ENCODE measurements around the gene PTCRA. TPM values are rescaled to one million over a fixed set of nuclear protein-coding genes. Genes with fewer than 3 reads are reported as not detected.
"Not testable (repeated sequence)": the region's sequence is repeated elsewhere in the genome, so short reads cannot be mapped to it uniquely, and the experiment has no call there.

The PTCRA gene
- total RNA-seq, 1 donor from 2014 or later: not detected

DNA sequence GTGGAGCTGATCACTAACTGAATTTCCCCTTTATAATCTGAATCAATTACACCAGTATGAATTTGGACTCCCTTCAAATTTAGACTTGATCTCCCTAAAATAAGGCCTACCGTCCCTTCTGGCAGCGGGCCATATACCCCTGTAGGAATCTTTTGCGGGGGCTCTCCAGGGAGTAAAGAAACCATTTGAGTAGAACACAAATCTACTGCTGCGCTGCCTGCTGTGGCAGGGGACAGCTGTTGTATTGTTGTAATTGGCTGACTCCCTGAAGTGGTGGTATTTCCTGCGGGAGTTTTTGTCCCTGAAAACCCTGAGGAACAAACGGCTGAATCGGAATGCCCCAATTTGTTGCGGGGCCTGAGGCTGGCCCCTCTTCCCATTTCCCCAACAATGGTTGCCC is 16.0 kb upstream of the PTCRA start:
- H3K36me3 Mint-ChIP-seq: no peaks in the 10 kb centered on the region
- peaks cover 24% of the 10 kb centered on the region for H3K4me1 Mint-ChIP-seq (ENCODE audit: unreplicated experiment)
- no peaks in the 10 kb centered on the region for H3K9me3 Mint-ChIP-seq
- H3K27me3 Mint-ChIP-seq: no peaks in the 10 kb centered on the region
- H3K27ac Mint-ChIP-seq: no peak overlapping the region
- DNase-seq (ENCODE audit: extremely low spot score, unreplicated experiment): no peak
- TF ChIP-seq, protein P1, sequence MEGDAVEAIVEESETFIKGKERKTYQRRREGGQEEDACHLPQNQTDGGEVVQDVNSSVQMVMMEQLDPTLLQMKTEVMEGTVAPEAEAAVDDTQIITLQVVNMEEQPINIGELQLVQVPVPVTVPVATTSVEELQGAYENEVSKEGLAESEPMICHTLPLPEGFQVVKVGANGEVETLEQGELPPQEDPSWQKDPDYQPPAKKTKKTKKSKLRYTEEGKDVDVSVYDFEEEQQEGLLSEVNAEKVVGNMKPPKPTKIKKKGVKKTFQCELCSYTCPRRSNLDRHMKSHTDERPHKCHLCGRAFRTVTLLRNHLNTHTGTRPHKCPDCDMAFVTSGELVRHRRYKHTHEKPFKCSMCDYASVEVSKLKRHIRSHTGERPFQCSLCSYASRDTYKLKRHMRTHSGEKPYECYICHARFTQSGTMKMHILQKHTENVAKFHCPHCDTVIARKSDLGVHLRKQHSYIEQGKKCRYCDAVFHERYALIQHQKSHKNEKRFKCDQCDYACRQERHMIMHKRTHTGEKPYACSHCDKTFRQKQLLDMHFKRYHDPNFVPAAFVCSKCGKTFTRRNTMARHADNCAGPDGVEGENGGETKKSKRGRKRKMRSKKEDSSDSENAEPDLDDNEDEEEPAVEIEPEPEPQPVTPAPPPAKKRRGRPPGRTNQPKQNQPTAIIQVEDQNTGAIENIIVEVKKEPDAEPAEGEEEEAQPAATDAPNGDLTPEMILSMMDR (conservative IDR thresholded peaks at IDR 0.05): no peak
- H3K4me3 Mint-ChIP-seq: no peak overlapping the region

DNA sequence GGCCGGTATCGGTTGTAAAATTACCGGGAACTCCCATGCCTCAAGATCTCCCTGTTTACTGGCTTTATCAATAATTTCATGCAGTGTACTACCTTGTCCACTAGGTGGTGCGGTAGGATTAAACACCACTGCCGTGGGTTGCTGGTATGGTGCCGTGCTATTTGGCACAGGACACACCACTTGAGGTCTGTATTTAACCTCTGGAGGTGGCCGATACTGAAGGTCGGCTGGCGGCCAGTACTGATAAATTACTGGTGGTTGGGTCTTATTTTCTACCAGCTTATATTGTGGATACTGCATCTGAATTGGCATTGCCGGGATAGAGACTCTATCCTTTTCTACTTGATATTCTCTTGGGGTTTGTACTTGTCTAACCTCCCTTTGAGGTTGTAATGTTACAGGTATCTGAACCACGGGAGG is 14.3 kb upstream of the PTCRA start:
- H3K27me3 Mint-ChIP-seq: no peaks in the 10 kb centered on the region
- H3K27ac Mint-ChIP-seq: peak overlapping the region; percentile 20
- peaks cover 24% of the 10 kb centered on the region for H3K4me1 Mint-ChIP-seq (ENCODE audit: unreplicated experiment)
- no peak for DNase-seq (ENCODE audit: extremely low spot score, unreplicated experiment)
- H3K4me3 Mint-ChIP-seq: peak overlapping the region; percentile 47
- no peaks in the 10 kb centered on the region for H3K9me3 Mint-ChIP-seq
- TF ChIP-seq, protein P1 (conservative IDR thresholded peaks at IDR 0.05): peak; percentile 89
- no peaks in the 10 kb centered on the region for H3K36me3 Mint-ChIP-seq

DNA sequence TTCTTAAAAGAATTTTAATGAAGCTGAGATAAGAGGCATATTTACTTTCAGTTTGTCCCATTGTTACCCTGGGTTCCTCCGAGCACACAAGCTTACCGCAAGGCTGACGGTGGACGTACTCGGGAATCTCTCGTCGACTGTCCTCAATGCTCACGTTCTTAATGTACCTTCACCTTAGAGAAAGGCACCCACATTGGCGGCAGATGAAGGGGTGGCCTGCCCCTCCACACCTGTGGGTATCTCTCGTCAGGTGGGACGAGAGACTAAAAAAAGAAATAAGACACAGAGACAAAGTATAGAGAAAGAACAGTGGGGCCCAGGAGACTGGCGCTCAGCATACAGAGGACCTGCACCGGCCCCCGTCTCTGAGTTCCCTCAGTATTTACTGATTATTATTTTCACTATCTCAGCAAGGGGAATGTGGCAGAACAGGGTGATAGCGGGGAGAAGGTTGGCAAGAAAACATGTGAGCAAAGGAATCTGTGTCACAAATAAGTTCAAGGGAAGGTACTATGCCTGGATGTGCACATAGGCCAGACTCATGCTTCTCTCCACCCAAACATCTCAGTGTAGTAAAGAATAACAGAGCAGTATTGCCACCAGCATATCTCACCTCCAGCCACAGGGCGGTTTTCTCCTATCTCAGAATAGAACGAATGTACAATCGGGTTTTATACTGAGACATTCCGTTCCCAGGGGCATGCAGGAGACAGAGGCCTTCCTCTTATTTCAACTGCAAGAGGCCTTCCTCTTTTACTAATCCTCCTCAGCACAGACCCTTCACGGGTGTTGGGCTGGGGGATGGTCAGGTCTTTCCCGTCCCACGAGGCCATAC is 13.2 kb upstream of the PTCRA start:
- H3K27ac Mint-ChIP-seq: peak overlapping the region; percentile 57
- H3K27me3 Mint-ChIP-seq; H3K9me3 Mint-ChIP-seq; DNase-seq (ENCODE audit: extremely low spot score, unreplicated experiment); H3K36me3 Mint-ChIP-seq: not testable (repeated sequence)
- H3K4me3 Mint-ChIP-seq: peak overlapping the region; percentile 37
- peaks cover 24% of the 10 kb centered on the region for H3K4me1 Mint-ChIP-seq (ENCODE audit: unreplicated experiment)

DNA sequence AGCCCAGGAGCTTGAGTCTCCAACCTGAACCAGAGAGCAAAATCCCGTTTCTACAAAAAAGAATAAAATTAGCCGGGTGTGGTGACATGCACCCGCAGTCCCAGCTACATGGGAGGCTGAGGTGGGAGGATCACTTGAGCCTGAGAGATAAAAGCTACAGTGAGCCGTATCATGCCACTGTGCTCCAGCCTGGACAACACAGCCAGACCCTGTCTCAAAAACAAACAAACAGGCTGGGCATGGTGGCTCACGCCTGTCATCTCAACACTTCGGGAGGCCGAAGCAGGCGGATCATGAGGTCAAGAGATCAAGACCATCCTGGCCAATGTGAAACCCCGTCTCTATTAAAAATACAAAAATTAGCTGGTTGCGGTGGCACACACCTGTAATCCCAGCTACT is 11.4 kb upstream of the PTCRA start:
- DNase-seq (ENCODE audit: extremely low spot score, unreplicated experiment): no peak
- H3K9me3 Mint-ChIP-seq: no peaks in the 10 kb centered on the region
- no peaks in the 10 kb centered on the region for H3K27me3 Mint-ChIP-seq
- TF ChIP-seq, protein P1 (conservative IDR thresholded peaks at IDR 0.05): no peak
- H3K4me3 Mint-ChIP-seq: no peak overlapping the region
- peaks cover 18% of the 10 kb centered on the region for H3K4me1 Mint-ChIP-seq (ENCODE audit: unreplicated experiment)
- H3K27ac Mint-ChIP-seq: no peak overlapping the region
- H3K36me3 Mint-ChIP-seq: no peaks in the 10 kb centered on the region

DNA sequence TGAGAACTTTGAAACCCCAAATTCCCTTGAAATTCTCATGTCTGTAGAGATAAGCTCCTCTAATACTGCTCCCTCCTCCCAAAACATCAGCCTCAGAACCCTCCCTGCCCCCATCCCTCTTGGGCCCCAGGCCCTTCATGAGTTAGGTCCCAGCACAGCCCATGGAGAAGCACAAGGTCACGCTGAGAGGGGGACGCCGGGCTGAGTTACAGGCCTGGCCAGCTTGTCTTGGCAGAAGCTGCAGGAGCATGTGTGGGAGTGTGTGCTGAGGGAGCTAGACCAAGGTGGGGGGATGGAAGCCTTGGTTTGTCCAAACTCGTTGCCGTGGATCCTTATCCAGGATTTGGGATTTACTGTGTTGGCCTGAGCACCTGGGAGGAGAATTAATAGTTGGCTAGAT is 8.5 kb upstream of the PTCRA start:
- no peak overlapping the region for H3K27ac Mint-ChIP-seq
- DNase-seq (ENCODE audit: extremely low spot score, unreplicated experiment): no peak
- H3K4me1 Mint-ChIP-seq (ENCODE audit: unreplicated experiment): peaks cover 11% of the 10 kb centered on the region
- TF ChIP-seq, protein P1 (conservative IDR thresholded peaks at IDR 0.05): no peak
- H3K36me3 Mint-ChIP-seq: no peaks in the 10 kb centered on the region
- no peaks in the 10 kb centered on the region for H3K9me3 Mint-ChIP-seq
- H3K27me3 Mint-ChIP-seq: peaks cover 4% of the 10 kb centered on the region
- no peak overlapping the region for H3K4me3 Mint-ChIP-seq

DNA sequence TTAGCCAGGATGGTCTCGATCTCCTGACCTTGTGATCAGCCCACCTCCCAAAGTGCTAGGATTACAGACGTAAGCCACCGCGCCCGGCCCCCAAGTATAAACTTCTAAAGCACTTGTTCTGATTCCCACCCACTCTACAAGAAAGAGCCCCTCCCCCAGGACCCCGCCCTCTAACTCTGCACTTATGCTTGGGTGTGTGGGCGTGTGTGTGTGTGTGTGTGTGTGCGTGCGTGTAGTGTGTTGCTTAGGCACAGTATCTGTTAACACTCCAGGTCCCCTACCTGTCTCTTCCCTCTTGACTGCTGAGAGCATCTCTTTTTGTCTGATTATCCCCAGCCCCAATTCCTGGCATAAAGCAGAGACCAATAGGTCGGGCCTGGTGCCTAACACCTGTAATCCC is 6.0 kb upstream of the PTCRA start:
- TF ChIP-seq, protein P1 (conservative IDR thresholded peaks at IDR 0.05): no peak
- no peaks in the 10 kb centered on the region for H3K9me3 Mint-ChIP-seq
- H3K36me3 Mint-ChIP-seq: no peaks in the 10 kb centered on the region
- H3K4me3 Mint-ChIP-seq: no peak overlapping the region
- H3K27ac Mint-ChIP-seq: no peak overlapping the region
- peaks cover 6% of the 10 kb centered on the region for H3K27me3 Mint-ChIP-seq
- peaks cover 4% of the 10 kb centered on the region for H3K4me1 Mint-ChIP-seq (ENCODE audit: unreplicated experiment)
- DNase-seq (ENCODE audit: extremely low spot score, unreplicated experiment): no peak
